WTC11 (cell line): ENCODE results near the gene LSM7. TPM values are rescaled to one million over a fixed set of nuclear protein-coding genes. Genes with fewer than 3 reads are reported as not detected.
A peak's percentile ranks its signal among the peaks of the same experiment; 100 is the strongest.

Source experiments
- ATAC-seq: fragments of 200-7000 bp; cut with Tn5 transposase; 2 replicates; pipeline ENCODE4 v1.10.0; 2021; ENCODE audit warnings: mild to moderate bottlenecking, moderate library complexity
- CTCF ChIA-PET: fragments of 300-600 bp; sonication (Branson Sonifier 250); formaldehyde crosslinking; loops from one replicate; lab custom pipeline; 2021; ENCODE audit warnings: antibody characterized with exemption; lab: Charles Lee
- POLR2A ChIA-PET: fragments of 350-600 bp; sonication (Branson Sonifier 250); formaldehyde crosslinking; loops from one replicate; lab custom pipeline; 2021; ENCODE audit warnings: antibody characterized with exemption; lab: Charles Lee
- DNase-seq: peaks from one replicate; pipeline ENCODE4 v3.0.0; 2021; ENCODE audit warnings: low spot score
- H3K27ac Mint-ChIP-seq: 2 replicates; pipeline ENCODE4 v1.8.0; 2021; ENCODE audit warnings: mixed read lengths
- H3K27me3 Mint-ChIP-seq: 2 replicates; pipeline ENCODE4 v1.8.0; 2021; ENCODE audit warnings: low read depth, mild to moderate bottlenecking, moderate library complexity, mixed read lengths
- H3K36me3 Mint-ChIP-seq: 2 replicates; pipeline ENCODE4 v1.8.0; 2021; ENCODE audit warnings: mixed read lengths
- H3K4me1 Mint-ChIP-seq: 2 replicates; pipeline ENCODE4 v1.8.0; 2022; ENCODE audit warnings: mixed read lengths
- H3K4me3 Mint-ChIP-seq: 2 replicates; pipeline ENCODE4 v1.8.0; 2021; ENCODE audit warnings: mild to moderate bottlenecking, moderate library complexity, mixed read lengths
- H3K9me3 Mint-ChIP-seq: 2 replicates; pipeline ENCODE4 v1.8.0; 2021; ENCODE audit warnings: mixed read lengths
- AR ChIP-seq: fragments of 250-450 bp; sonication (Bioruptor Pico); IDR thresholded peaks from 2 replicates; pipeline ENCODE4 v1.9.0; 2021; ENCODE audit warnings: mild to moderate bottlenecking
- ARID4B ChIP-seq: sonication (generic); formaldehyde crosslinking; IDR thresholded peaks from 2 replicates; pipeline ENCODE4 v1.8.0; 2023; ENCODE audit warnings: missing genetic modification reagents, mild to moderate bottlenecking, borderline replicate concordance
- CBFB ChIP-seq: sonication (generic); formaldehyde crosslinking; IDR thresholded peaks from 2 replicates; pipeline ENCODE4 v1.8.1; 2022; ENCODE audit warnings: mild to moderate bottlenecking, low read depth, missing genetic modification reagents
- CDX4 ChIP-seq: fragments of 250-450 bp; sonication (Bioruptor Pico); IDR thresholded peaks from 2 replicates; pipeline ENCODE4 v1.9.0; 2021; ENCODE audit warnings: moderate library complexity, mild to moderate bottlenecking, inconsistent platforms, borderline replicate concordance
- CREM ChIP-seq: sonication (generic); formaldehyde crosslinking; IDR thresholded peaks from 2 replicates; pipeline ENCODE4 v1.8.1; 2022; ENCODE audit warnings: mild to moderate bottlenecking, missing genetic modification reagents, moderate library complexity
- E2F5 ChIP-seq: sonication (generic); formaldehyde crosslinking; IDR thresholded peaks from 2 replicates; pipeline ENCODE4 v1.8.1; 2022; ENCODE audit warnings: mild to moderate bottlenecking, moderate library complexity, missing genetic modification reagents
- EMX1 ChIP-seq: fragments of 250-450 bp; sonication (Bioruptor Pico); IDR thresholded peaks from 2 replicates; pipeline ENCODE4 v1.8.0; 2021; ENCODE audit warnings: mild to moderate bottlenecking
- ESRRA ChIP-seq: sonication (generic); formaldehyde crosslinking; IDR thresholded peaks from 2 replicates; pipeline ENCODE4 v1.8.1; 2022; ENCODE audit warnings: mild to moderate bottlenecking, missing genetic modification reagents, borderline replicate concordance
- ETV6 ChIP-seq: sonication (generic); formaldehyde crosslinking; IDR thresholded peaks from 2 replicates; pipeline ENCODE4 v1.8.1; 2022; ENCODE audit warnings: mild to moderate bottlenecking, missing genetic modification reagents
- GRHL2 ChIP-seq: fragments of 250-450 bp; sonication (Bioruptor Pico); IDR thresholded peaks from 2 replicates; pipeline ENCODE4 v1.8.0; 2022; ENCODE audit warnings: mild to moderate bottlenecking, moderate library complexity; ENCODE audit not compliant: insufficient replicate concordance, severe bottlenecking
- GTF2I ChIP-seq: fragments of 250-450 bp; sonication (Bioruptor Pico); conservative IDR thresholded peaks from 2 replicates; pipeline ENCODE4 v1.4.0; 2021; ENCODE audit warnings: mild to moderate bottlenecking
- MAX ChIP-seq: sonication (generic); formaldehyde crosslinking; IDR thresholded peaks from 2 replicates; pipeline ENCODE4 v1.8.0; 2022; ENCODE audit warnings: mild to moderate bottlenecking, missing genetic modification reagents
- NFYB ChIP-seq: sonication (generic); formaldehyde crosslinking; conservative IDR thresholded peaks from 2 replicates; pipeline ENCODE4 v1.8.0; 2022; ENCODE audit warnings: low read depth, missing genetic modification reagents
- PRRX2 ChIP-seq: fragments of 250-450 bp; sonication (Bioruptor Pico); IDR thresholded peaks from 2 replicates; pipeline ENCODE4 v1.8.0; 2021; ENCODE audit warnings: mild to moderate bottlenecking
- SOX15 ChIP-seq: fragments of 250-450 bp; sonication (Bioruptor Pico); IDR thresholded peaks from 2 replicates; pipeline ENCODE4 v1.9.0; 2021; ENCODE audit warnings: mild to moderate bottlenecking
- USF1 ChIP-seq: sonication (generic); formaldehyde crosslinking; IDR thresholded peaks from 2 replicates; pipeline ENCODE4 v1.8.0; 2022; ENCODE audit warnings: mild to moderate bottlenecking, missing genetic modification reagents
- ZNF138 ChIP-seq: sonication (generic); formaldehyde crosslinking; conservative IDR thresholded peaks from 2 replicates; pipeline ENCODE4 v1.8.1; 2022; ENCODE audit warnings: mild to moderate bottlenecking, moderate library complexity, missing genetic modification reagents
- ZNF281 ChIP-seq: sonication (generic); formaldehyde crosslinking; IDR thresholded peaks from 2 replicates; pipeline ENCODE4 v1.8.0; 2023; ENCODE audit warnings: mild to moderate bottlenecking, missing genetic modification reagents
- ZNF396 ChIP-seq: fragments of 250-450 bp; sonication (Bioruptor Pico); IDR thresholded peaks from 2 replicates; pipeline ENCODE4 v1.8.0; 2021; ENCODE audit warnings: mild to moderate bottlenecking, moderate library complexity, borderline replicate concordance
- ZNF671 ChIP-seq: fragments of 250-450 bp; sonication (Bioruptor Pico); IDR thresholded peaks from 2 replicates; pipeline ENCODE4 v1.8.0; 2021; ENCODE audit warnings: mild to moderate bottlenecking
- ZSCAN18 ChIP-seq: fragments of 250-450 bp; sonication (Bioruptor Pico); IDR thresholded peaks from 2 replicates; pipeline ENCODE4 v2.1.2; 2022; ENCODE audit warnings: mild to moderate bottlenecking, moderate library complexity
- total RNA-seq: library from RNA; stranded (reverse); gene quantifications from 3 replicates; pipeline ENCODE4 v1.2.3, GENCODE V29; 2021

The LSM7 gene
- total RNA-seq, 1 experiment from 2014 or later, result 245 TPM

- TF ChIP-seq ZSCAN18 (CRISPR knock-in tag) (no peak), ZNF138 (CRISPR knock-in tag) (no peak), CBFB (CRISPR knock-in tag) (no peak), ZNF396 (no peak), GTF2I (no peak)
These were observed 39.3 kb downstream of the LSM7 start (continued) for GRCh38 chr19:2288818-2289713.

GRCh38 chr19:2288338-2288817, 40.0 kb downstream of the LSM7 start:
- no peak for DNase-seq
- no peak overlapping the region for H3K27ac Mint-ChIP-seq
- no peak for ATAC-seq
- H3K27me3 Mint-ChIP-seq, result peaks cover 65% of the 10 kb centered on the region
- peaks cover 6% of the 10 kb centered on the region; the same call in 1 of the 2 replicates for H3K4me1 Mint-ChIP-seq
- ChIA-PET POLR2A (no interaction called here), CTCF (interaction anchor here (0.6 to 2.7 kb wide), 8 partner anchors 12 to 89 kb away, joined by 3 to 10 read pairs (median 5); no protein-coding TSS in a partner anchor)
- no peaks in the 10 kb centered on the region for H3K9me3 Mint-ChIP-seq
- no peaks in the 10 kb centered on the region for H3K36me3 Mint-ChIP-seq
- peak overlapping the region; percentile 21; the same call in 1 of the 2 replicates for H3K4me3 Mint-ChIP-seq
- TF ChIP-seq ZNF281 (no peak), ZNF138 (CRISPR knock-in tag) (no peak), CDX4 (CRISPR knock-in tag) (no peak), ARID4B (CRISPR knock-in tag) (no peak), ESRRA (CRISPR knock-in tag) (no peak), CREM (CRISPR knock-in tag) (no peak), AR (CRISPR knock-in tag) (no peak), ZNF671 (no peak), GRHL2 (CRISPR knock-in tag) (no peak), NFYB (CRISPR knock-in tag) (no peak), MAX (CRISPR knock-in tag) (no peak), USF1 (CRISPR knock-in tag) (no peak), ETV6 (no peak), PRRX2 (no peak), E2F5 (CRISPR knock-in tag) (no peak), SOX15 (CRISPR knock-in tag) (no peak), EMX1 (CRISPR knock-in tag) (no peak)
